Measurements from ENCODE around the gene PREX1.

The PREX1 gene

DNA sequence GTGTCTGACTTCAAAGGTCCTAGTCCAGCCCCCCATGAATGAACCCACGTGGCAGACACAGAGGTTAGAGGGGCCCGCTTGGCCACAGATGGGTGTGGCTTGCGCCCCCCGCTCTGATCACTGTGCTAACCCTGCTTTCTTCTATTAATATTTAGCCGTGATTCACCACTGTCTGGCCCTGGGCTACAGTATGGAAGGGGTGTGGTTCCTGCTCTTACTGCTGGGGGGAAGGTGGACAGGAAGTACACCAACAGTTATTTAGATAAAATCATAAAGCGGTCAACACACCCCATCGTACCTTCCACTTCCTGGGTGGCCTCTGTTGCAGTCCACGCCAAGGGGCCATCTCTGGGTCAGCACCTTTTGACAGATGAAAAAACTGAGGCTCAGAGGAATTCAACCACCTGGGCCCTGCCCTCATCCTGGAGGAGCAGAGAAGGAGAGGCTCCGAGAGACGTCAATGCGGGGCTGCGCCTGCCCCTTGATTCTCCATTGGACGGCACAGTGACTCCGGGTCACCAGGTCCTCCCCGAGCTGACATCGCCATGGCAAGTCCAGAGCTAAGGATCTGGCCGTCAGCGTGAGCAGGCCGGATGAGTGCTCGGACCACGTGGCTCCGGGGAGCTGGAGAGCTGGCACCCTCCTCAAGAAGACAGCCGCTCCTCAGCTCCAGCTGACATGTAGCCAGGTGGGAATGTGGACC, 206.3 kb downstream of the PREX1 start:
- DNase-seq (ENCODE audit: low read depth): no peak

DNA sequence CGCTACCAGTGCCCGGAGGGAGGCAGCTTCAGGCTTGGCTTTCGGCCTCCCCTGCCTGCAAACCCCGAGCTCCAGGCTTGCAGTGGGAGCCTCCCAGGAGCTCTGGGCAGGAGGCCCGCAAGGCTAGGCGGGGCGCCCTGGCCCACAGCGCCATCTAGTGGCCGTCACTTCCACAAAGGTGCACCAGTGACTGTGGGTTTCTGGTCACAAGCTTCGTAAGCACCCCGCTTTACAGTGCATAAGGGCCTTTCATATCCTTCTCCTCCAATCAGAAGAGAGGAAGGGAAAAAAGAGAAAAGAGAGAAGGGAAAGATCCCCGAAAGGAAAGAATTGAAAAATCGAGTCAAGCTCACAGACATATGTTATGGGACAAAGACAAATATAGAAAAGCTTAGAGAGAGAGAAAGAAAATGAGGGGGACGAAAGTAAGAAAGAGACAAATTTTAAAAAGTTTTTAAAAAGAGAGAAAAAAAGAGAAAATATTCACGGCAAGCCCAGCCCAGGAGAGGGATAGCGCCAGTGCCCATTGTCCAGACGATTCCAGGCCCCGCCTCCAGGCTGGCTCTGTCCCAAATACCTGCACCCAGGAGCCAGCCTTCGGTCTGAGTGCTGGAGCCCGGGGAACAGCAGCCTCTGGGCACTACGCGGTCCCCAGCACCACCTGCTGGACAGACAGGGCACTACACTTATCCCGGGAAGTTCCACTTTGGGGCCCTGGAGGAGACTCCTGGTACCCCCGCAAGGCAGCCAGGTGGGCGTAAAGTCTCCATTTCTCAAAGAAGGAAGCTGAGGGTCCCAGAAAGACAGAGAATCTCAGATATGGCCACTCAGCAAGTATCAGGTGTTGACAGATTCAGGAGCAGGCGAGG, 207.1 kb downstream of the PREX1 start:
- DNase-seq (ENCODE audit: low read depth): peak; percentile 41

DNA sequence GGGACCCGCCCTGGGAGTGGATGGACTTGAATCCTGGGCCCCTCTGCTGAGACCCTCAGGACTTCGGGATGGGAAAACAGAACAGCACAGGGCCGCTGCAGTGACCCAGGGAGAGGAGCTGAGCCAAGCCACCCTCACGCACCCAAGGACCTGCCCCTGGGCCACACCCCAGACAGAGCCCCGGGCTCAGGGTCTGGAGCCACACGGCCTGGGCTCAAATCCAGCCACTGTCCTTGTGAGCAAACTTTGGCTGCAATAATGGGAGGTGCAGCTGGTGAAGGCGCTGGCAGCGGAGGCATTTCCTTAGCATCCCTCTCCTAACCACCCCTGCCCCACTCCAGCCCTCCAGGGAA, 207.7 kb downstream of the PREX1 start:
- no peak for DNase-seq (ENCODE audit: low read depth)

DNA sequence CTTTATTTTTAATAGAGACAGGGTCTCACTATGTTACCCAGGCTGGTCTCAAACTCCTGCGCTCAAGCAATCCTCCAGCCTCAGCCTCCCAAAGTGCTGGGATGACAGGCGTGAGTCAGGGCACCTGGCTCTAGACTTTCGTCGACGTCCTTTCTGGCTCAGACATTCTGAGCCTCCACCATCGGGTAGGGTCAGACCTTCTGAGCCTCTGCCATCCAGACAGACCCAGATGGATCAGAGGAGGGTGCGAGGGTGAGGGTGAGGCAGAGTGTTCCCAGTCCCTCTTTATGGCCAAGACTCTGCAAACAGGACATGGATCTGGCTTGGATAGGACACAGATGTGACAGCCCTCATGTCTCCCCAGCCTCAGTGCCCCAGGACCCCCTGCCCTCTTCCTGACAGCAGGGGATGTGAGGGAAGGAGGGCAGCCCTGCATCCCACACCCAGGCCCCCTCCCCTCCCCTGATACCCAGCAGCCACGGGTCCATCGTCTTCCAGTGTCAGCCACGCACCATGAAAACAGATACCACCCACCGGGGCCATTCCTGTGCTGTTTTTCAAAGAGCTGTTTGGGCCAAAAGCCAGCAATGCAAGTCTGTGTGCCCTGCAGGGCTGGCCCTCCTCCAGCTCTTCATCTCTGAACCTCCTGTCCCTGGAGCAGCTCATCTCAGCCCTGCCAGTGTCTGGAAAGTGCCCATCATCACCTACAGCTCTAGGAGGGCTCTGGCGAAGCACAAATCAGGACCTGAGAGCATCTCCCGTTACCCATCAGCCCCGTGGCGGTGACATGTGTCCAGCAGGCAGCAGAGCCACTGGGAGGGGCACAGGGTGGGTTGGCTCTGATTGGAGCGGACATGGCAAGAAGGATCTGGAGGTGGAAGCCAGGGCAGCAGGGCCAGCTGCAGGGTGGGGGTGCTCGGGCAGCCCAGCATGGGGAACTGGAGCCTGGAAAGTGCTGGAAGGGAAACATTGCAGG, 208.4 kb downstream of the PREX1 start:
- no peak for DNase-seq (ENCODE audit: low read depth)

DNA sequence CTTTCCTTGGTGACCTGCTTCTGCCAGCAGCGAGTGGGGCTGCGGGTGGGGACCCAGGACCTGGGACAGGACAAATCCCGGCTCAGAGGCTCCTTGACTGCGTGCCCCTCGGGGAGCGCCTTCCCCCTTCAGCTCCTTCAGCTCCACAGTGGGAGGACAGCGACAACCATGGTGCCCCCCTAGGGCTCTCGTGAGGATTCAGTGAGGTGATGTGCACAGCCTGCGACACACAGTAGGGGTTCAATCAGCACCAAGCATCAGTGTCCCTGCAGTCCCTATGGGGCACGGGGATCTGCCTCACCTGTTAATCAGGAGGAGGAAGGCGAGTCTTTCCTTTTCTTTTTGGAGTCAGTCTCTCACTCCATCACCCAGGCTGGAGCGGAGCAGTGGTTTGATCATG, 209.2 kb downstream of the PREX1 start:
- DNase-seq (ENCODE audit: low read depth): no peak

DNA sequence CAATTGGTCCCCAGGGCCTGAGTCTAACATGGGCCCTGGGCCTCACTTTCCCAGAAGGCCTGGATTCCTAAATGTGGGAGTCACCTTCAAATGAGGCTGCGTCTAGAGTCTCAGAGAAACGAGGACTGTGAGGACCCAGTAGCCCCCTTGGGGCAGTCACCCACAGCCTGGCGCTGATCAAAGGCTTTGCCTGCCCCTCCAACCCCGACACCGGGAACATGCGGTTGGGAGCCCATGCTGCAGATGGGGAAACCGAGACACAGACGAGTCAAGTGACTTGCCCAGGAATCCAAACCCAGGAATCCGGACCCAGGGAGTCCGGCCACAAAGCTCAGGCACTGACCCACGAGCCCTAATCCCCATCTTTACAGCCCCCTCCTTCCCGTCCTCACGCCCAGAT, 209.7 kb downstream of the PREX1 start:
- DNase-seq (ENCODE audit: low read depth): no peak

DNA sequence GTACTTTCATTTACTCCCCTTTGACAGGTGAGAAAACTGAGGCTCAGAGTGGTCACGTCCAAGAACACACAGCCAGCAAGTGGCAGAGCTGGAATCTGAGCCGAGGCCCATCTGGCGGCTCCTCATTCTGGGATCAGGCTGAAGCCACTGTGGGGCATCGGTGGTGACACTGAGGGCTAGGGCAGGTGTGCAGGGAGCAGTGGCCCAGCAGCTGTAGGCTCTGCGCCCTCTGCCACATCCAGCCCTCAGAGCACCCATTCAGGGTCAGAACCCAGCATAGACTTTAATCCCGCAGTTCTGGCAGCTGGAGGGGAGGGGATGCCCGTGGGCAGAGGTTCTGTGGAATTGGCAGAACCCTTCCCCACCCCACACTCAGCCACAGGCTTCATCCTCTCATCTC, 210.3 kb downstream of the PREX1 start:
- DNase-seq (ENCODE audit: low read depth): no peak

DNA sequence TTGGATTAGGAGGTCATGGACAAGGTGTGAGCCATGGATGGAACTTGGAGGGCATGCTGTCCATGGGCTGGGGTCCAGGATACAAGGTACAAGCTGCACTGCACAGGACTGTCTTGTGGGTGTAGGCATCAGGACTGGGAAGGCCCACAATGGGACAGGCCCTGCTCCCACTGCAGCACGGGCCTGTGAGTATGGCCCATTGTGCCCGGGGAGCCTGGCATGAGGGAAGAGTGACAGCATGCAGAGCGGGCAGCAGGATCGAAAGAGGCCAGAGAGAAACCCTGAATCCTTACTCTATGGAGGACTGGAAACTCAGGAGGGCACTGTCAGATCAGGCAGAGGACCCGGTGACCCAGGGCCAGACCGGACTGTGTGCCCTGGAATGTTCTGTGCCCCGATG, 211.3 kb downstream of the PREX1 start:
- DNase-seq (ENCODE audit: low read depth): no peak

DNA sequence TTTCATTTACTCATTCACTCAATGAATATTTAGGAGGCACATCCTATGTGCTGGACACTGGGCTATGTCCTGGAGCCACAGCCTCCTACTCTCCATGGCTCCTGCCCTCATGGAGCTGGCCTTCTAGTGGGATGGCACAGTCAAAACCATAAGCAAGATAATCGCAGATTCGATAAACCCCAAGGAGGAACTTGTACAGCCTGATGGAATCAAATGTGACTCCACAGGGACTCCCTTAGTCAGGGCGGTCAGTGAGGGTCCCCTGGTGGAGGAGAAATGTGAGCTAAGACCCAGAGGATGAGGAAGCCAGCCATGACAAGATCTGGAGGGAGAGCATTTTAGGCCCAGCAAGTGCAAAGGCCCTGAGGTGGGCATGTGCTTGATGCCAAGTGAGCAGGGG, 211.9 kb downstream of the PREX1 start:
- no peak for DNase-seq (ENCODE audit: low read depth)

DNA sequence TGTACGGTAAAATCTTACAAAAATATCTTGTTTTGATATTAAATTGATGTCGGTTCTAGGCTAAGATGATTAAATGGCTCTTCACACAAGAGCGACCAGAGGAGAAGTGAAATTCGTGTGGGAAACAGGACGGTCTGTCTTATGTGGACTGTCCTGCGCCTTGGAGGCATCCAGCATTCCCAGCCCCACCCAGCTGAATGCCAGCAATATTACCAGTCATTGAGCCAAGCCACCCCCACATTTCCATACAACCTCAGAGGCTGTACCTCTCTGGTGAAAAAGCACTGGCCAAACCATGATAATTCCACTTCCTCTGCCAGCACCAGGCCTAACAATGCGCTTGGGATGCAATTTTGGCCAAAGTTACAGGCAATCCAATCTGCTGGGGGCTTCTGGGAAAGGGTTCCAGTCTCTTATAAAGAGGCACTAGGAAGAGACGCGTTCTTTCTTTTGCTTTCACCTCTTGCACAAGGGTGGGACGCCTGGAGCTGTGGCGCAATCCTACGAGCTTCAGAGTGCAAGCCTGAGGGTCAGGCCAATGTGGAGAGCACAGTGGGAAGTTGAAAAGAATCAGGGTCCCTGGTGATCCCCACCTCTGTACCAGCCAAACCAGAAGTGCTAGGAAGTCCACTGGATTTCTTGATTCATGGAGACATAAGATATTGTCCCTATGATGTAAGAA, 213.1 kb downstream of the PREX1 start:
- DNase-seq (ENCODE audit: low read depth): no peak

DNA sequence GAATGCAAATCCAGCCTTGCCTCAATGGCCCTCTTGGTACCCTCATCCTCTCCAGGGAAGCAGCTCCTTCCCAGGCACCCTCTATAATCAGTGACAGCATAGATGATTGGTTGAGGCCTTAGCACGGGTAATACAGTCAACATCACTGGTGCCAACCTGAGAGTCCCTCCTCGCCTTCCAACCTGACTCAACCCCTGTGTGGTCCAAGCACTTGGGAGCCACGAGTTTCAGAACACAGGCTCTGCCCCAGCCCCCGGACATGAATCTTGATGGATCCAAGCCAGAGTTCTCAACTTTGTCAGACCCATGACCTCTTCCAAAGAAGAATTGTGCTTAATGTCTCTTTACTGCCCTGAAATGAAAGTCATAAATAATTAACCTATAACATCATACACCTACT, 213.9 kb downstream of the PREX1 start:
- no peak for DNase-seq (ENCODE audit: low read depth)

DNA sequence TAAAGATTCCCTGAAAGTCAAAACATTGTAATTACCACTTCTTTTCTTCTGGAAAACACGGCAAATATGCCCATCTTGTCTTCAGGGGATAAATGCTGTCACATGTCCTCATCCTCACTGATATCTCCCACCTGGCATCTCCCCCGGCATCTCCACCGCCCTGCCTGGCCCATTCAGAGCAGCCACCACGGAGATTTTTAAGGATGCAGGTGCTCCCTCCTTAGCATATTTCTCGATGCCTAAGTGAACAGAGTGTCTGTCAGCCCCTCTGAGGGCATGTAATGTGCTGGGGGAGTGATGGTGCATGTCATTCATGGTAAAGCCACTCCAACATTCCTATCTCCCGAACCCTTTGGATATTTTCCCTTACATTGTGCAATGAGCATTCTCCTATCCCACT, 215.5 kb downstream of the PREX1 start:
- no peak for DNase-seq (ENCODE audit: low read depth)

DNA sequence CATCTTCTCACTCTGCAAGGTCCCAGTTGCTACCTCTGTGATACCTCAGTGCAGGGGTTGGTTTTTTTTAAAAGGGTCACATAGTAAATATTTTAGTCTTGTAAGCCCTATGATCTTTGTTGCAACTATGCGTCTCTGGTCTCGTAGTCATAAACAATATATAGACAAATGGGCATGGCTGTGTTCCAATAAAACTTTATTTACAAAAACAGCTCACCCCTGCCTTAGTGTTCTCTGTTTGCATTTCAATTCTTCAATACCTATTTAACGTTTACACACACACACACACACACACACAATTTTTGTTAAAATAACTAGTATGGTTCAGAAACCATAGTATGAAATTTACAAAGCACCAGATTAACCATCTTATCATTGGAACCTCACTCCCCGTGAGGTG, 216.8 kb downstream of the PREX1 start:
- no peak for DNase-seq (ENCODE audit: low read depth)

DNA sequence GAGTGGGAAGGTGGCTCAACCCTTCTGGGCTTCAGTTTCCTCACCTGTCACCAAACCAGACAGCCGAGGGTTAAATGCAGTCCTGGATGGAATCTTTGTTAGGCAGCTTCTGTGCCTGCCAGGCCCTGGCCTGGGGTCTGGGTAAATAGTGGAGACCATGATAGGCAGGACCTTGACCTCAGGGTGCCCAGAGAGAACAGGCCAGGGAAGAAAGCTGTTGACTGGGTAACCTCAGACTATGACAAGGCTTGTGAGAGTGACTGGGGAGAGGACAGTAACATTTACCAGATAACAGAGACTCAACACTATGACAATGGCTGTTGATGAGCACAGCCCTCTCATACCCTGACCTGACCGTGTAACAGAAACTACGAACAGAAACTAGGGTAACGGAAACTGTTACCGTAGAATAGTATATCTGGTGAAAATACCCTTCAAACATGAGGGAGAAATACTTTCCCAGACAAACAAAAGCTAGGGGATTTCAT, 218.3 kb downstream of the PREX1 start:
- DNase-seq (ENCODE audit: low read depth): no peak

DNA sequence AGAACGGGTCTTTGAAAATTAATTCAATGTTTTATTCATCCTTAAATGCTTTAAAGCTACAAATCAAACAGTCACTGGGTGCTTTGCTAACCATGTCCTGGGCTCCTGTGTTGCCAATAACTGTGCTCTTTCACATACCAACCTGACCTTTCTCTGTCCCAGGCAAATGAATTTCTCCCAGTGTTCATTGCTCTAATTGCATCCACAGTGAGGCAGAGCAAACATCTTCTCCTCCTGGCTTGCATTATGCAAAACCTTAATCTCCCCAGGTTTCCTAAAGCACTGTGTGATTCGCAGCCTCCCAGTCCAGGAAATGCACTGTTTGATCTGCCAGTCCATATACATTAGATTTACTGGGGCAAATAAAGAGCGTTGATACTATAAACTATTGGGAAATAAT, 219.0 kb downstream of the PREX1 start:
- no peak for DNase-seq (ENCODE audit: low read depth)

DNA sequence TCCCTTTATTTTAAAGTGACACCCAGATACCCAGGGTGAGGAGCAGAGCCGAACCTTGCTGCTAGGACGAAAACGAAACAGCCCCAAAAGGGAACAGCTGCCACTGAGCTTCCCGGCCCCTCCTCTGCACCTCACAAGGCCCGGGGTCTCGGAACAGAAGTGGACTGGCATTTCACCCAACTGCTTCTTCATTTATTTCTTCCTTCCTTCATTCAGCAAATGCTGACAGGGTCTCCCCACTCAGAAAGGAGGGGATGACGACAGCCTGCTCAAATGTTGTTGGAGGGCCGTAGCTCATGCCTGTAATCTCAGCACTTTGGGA, 220.3 kb downstream of the PREX1 start:
- DNase-seq (ENCODE audit: low read depth): no peak

DNA sequence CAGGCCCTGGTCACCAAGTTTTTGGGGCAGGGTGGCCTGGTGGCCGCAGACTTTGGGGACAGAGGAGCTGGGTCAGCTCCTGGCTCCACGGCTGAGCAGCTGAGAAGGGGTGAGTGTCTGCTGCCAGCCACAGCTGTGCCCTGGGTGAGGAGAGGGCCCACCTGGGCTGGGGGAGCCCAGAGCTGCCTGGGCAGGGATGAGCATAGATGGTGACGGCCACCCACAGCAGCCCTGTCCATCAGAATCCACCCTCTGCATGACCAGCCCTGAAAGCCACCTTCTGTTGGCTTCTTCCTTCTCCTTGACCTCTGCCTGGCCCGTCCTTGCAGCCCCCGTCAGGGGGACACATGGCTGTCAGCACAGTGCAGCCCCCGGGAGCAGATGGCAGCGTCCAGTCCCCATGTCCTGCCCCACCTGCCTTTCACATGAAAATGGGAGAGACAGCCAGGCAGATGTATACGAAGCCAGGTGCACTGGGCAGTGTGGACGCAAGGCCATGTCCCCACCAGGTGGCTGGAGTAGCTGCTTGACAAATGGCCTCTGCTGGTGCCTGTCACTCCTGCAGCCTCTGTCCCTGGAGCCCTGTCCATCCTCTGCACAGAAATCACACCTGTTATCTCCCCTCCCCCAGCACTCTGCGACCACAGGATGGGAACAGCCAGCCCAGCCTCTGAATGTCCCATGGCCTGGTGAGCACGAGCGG, 220.8 kb downstream of the PREX1 start:
- DNase-seq (ENCODE audit: low read depth): no peak

DNA sequence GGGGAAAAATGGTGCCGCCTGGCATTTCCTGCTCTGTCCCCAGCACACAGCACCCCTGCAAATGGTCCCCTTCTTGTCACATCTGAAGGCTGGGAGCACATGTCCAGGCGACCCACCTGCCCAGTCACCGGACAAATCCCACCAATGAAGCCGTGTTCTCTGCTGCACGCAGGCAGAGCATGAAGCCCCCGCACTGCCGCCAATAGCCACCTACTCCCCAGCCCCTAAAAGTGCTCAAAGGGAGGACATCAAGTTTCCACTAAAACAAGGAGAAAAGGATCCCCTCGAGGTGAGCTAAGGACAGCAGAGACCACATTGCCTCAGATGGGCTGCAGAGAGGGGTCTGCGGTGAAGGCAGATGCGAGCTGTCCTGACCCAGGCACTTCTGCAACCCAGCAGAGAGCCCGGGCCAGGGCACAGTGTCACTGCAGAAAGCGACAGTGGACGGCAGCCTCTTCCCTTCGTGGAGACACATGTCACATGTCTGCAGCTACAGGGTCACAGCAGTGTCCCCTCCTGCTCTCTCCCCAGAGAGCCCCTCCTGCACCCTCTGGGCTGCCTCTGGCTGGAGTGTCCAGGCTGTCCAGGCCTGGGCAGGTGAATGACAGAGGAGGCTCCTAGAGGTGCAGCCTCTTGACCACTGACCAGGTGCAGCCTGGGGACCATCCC, 221.5 kb downstream of the PREX1 start:
- DNase-seq (ENCODE audit: low read depth): no peak

DNA sequence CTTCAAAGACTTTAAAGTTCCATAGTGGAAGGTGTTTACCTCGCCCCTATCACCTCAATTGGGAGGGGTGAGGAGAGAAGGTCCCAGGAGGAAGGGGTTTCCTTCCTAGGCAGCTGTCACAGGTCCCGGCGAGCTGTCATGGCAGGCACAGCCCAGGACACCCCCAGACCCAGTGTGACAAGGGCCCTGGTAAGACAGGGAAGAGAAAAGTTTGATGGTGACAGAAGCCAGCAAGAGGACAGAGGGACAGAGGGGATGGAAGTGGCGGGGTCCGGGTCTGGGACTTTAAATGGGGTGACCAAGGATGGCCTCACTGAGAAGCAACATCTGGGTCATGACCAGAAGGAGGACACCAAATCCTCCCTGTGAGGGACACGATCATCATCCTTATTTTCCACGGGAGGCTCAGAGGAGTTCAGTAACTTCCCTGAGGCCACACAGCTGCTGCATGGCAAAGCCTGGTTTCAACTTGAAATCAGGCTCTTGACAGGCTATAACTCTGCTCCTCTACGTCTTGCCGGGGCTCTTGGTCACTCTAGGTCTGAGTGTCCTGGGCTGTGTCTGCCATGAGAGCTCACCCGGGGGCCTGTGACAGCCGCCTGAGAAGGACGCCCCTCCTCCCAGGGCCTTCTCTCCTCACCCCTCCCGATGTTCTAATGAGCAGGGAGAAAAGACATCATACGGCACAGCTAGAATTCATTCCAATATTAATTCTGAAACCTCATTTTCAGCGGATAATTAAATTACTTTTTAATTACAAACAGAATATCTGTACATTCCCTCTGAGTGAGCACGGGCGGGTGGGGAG, 222.2 kb downstream of the PREX1 start:
- DNase-seq (ENCODE audit: low read depth): no peak

DNA sequence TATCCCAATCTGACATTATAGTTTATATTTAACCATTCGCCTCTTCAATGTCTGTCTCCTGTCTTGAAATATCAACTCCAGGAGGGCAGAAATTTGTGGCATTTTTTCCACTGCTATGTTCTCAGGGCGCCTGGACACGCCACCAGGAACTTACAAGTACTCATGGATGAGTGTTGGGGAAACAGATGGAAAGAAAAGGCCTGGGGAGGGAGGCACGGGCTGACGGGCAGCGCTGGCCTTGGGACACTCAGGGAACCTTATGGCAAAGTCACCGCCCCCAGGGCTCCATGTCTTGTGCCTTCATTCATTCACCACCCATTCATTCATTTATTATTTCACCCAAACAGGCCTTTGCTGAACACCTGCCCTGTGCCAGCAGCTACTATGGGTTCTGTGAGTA, 222.9 kb downstream of the PREX1 start:
- DNase-seq (ENCODE audit: low read depth): no peak
